Measurements from ENCODE around the gene SSR4.

DNA sequence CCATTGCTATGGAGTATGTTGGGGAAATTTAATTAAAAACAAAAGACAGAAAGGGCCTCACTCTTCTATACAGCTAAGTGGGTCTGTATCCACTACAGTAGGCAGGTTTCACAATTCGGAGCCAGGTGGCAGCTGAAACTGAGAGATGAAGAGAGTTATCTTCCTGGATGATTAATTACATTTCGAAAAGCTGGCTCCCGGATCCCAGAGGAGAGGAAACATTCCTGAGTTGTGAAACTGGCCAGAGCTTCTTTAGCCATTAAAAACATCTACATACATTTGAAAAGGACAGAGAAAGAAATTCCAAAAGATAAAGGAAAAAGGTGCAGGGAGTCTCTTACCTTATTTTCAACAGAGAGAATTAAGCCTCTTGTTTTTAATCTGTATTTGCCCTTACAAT is 51.4 kb downstream of the SSR4 start:
- TF ChIP-seq, protein P1, sequence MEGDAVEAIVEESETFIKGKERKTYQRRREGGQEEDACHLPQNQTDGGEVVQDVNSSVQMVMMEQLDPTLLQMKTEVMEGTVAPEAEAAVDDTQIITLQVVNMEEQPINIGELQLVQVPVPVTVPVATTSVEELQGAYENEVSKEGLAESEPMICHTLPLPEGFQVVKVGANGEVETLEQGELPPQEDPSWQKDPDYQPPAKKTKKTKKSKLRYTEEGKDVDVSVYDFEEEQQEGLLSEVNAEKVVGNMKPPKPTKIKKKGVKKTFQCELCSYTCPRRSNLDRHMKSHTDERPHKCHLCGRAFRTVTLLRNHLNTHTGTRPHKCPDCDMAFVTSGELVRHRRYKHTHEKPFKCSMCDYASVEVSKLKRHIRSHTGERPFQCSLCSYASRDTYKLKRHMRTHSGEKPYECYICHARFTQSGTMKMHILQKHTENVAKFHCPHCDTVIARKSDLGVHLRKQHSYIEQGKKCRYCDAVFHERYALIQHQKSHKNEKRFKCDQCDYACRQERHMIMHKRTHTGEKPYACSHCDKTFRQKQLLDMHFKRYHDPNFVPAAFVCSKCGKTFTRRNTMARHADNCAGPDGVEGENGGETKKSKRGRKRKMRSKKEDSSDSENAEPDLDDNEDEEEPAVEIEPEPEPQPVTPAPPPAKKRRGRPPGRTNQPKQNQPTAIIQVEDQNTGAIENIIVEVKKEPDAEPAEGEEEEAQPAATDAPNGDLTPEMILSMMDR (IDR thresholded peaks at IDR 0.05; ENCODE audit: low read depth, low read length): no peak
- TF ChIP-seq, protein P2, sequence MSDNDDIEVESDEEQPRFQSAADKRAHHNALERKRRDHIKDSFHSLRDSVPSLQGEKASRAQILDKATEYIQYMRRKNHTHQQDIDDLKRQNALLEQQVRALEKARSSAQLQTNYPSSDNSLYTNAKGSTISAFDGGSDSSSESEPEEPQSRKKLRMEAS (IDR thresholded peaks at IDR 0.05; ENCODE audit: low read depth, low read length): no peak
- TF ChIP-seq POLR2A (IDR thresholded peaks at IDR 0.05; ENCODE audit: extremely low read depth, insufficient read length): no peak
